IMR-90 (cell line): ENCODE data around the gene ERP44. TPM values are rescaled to one million over a fixed set of nuclear protein-coding genes. Genes with fewer than 3 reads are reported as not detected.

ENCODE experiments used
- ATAC-seq: fragments of 200-7000 bp; cut with Tn5 transposase; 2 replicates; pipeline ENCODE4 v1.9.1; 2020; ENCODE audit warnings: low read depth, mild to moderate bottlenecking, moderate library complexity
- BruUV-seq: library from RNA; stranded (reverse); fragments of 400-500 nt; replicated peaks from 2 replicates; lab custom pipeline; 2021; lab: Mats Ljungman, UMichigan
- CTCF ChIA-PET: fragments of 300-600 bp; formaldehyde crosslinking; extraction: SDS; loops from one replicate; lab custom pipeline; 2021; ENCODE audit warnings: antibody characterized with exemption; lab: Yijun Ruan, JAX
- POLR2A ChIA-PET: fragments of 300-600 bp; sonication (Branson Sonifier 250); formaldehyde crosslinking; loops from one replicate; lab custom pipeline; 2022; ENCODE audit warnings: antibody characterized with exemption; ENCODE audit not compliant: unreplicated experiment; lab: Charles Lee
- DNase-seq: peaks from one replicate; pipeline ENCODE4 v3.0.0; 2013
- H2AFZ ChIP-seq: replicated peaks from 2 replicates; pipeline ENCODE3; 2013; ENCODE audit warnings: low read length, mild to moderate bottlenecking; ENCODE audit not compliant: poor library complexity
- H2AK5ac ChIP-seq: 2 replicates; pipeline ENCODE4 v1.6.1; 2013; ENCODE audit warnings: low read depth, low read length, inconsistent platforms
- H2AK9ac ChIP-seq: replicated peaks from 2 replicates; pipeline ENCODE3; 2013; ENCODE audit warnings: mild to moderate bottlenecking, low read depth, low read length, moderate library complexity; ENCODE audit not compliant: poor library complexity
- H2BK120ac ChIP-seq: 2 replicates; pipeline ENCODE4 v1.6.1; 2013; ENCODE audit warnings: low read depth, low read length, inconsistent platforms
- H2BK15ac ChIP-seq: 3 replicates; pipeline ENCODE4 v1.6.1; 2013; ENCODE audit warnings: low read depth, low read length, inconsistent platforms
- H2BK20ac ChIP-seq: 2 replicates; pipeline ENCODE4 v1.6.1; 2013; ENCODE audit warnings: low read depth, mild to moderate bottlenecking, inconsistent platforms, low read length, moderate library complexity
- H2BK5ac ChIP-seq: 2 replicates; pipeline ENCODE4 v1.6.1; 2013; ENCODE audit warnings: mild to moderate bottlenecking, low read depth, low read length, inconsistent platforms; ENCODE audit not compliant: poor library complexity, severe bottlenecking
- H3K14ac ChIP-seq: replicated peaks from 2 replicates; pipeline ENCODE4 v1.6.1; 2013; ENCODE audit warnings: low read depth, low read length, inconsistent platforms
- H3K18ac ChIP-seq: 2 replicates; pipeline ENCODE4 v1.6.1; 2013; ENCODE audit warnings: low read depth, low read length, control low read depth
- H3K23ac ChIP-seq: 2 replicates; pipeline ENCODE4 v1.6.1; 2013; ENCODE audit warnings: low read depth, low read length, inconsistent platforms
- H3K27ac ChIP-seq: 2 replicates; pipeline ENCODE4 v1.5.1; 2013; ENCODE audit warnings: mild to moderate bottlenecking, control low read depth, low read length; ENCODE audit not compliant: insufficient read depth
- H3K27me3 ChIP-seq: 2 replicates; pipeline ENCODE4 v1.6.1; 2013; ENCODE audit warnings: low read length; ENCODE audit not compliant: control insufficient read depth, insufficient read depth
- H3K36me3 ChIP-seq: 2 replicates; pipeline ENCODE4 v1.6.1; 2013; ENCODE audit warnings: low read length, mixed read lengths; ENCODE audit not compliant: control insufficient read depth, insufficient read depth
- H3K4ac ChIP-seq: 2 replicates; pipeline ENCODE4 v1.6.1; 2013; ENCODE audit warnings: low read depth, low read length, inconsistent platforms
- H3K4me1 ChIP-seq: 2 replicates; pipeline ENCODE4 v1.6.1; 2013; ENCODE audit warnings: low read length, mixed read lengths; ENCODE audit not compliant: control insufficient read depth, insufficient read depth
- H3K4me2 ChIP-seq: 2 replicates; pipeline ENCODE4 v1.6.1; 2013; ENCODE audit warnings: low read depth, mild to moderate bottlenecking, control low read depth, low read length, moderate library complexity
- H3K4me3 ChIP-seq: 2 replicates; pipeline ENCODE4 v1.5.1; 2013; ENCODE audit warnings: low read depth, mild to moderate bottlenecking, control low read depth, low read length, moderate library complexity; ENCODE audit not compliant: insufficient read depth
- H3K56ac ChIP-seq: 2 replicates; pipeline ENCODE4 v1.6.1; 2013; ENCODE audit warnings: low read length, inconsistent platforms; ENCODE audit not compliant: insufficient read depth; ENCODE audit errors: extremely low read depth
- H3K79me1 ChIP-seq, 2 experiments: 2 replicates each; pipeline ENCODE4 v1.6.1; 2013; ENCODE audit warnings: low read length in 2 of 2, inconsistent platforms in 1 of 2, low read depth in 1 of 2
- H3K9ac ChIP-seq: 2 replicates; pipeline ENCODE4 v1.6.1; 2013; ENCODE audit warnings: low read depth, low read length, control low read depth
- H3K9me1 ChIP-seq: 2 replicates; pipeline ENCODE4 v1.6.1; 2013; ENCODE audit warnings: low read length, inconsistent platforms; ENCODE audit not compliant: insufficient read depth
- H3K9me3 ChIP-seq: 2 replicates; pipeline ENCODE4 v1.6.1; 2013; ENCODE audit warnings: low read length; ENCODE audit not compliant: control insufficient read depth, insufficient read depth
- H4K20me1 ChIP-seq: 2 replicates; pipeline ENCODE4 v1.6.1; 2013; ENCODE audit warnings: low read length, inconsistent platforms; ENCODE audit not compliant: insufficient read depth
- H4K5ac ChIP-seq: 2 replicates; pipeline ENCODE4 v1.6.1; 2013; ENCODE audit warnings: mild to moderate bottlenecking, low read depth, low read length, control low read depth
- H4K8ac ChIP-seq, 2 experiments: 2 replicates each; pipeline ENCODE4 v1.6.1; 2013; ENCODE audit warnings: low read depth in 2 of 2, low read length in 2 of 2, control low read depth in 1 of 2, inconsistent platforms in 1 of 2
- H4K91ac ChIP-seq: 2 replicates; pipeline ENCODE4 v1.6.1; 2013; ENCODE audit warnings: low read depth, low read length, inconsistent platforms; ENCODE audit not compliant: insufficient read depth
- BHLHE40 ChIP-seq: fragments of 150-350 bp; IDR thresholded peaks from 2 replicates; pipeline ENCODE4 v1.6.1; 2016; ENCODE audit warnings: mild to moderate bottlenecking, low read depth, low read length
- FOS ChIP-seq: fragments of 150-350 bp; IDR thresholded peaks from 2 replicates; pipeline ENCODE4 v1.6.1; 2016; ENCODE audit warnings: low read depth, low read length
- MAZ ChIP-seq: IDR thresholded peaks from 2 replicates; pipeline ENCODE4 v1.6.1; 2012; ENCODE audit warnings: low read depth, mild to moderate bottlenecking, low read length, improper control_type of control experiment, moderate library complexity, borderline replicate concordance
- POLR2A ChIP-seq: IDR thresholded peaks from 2 replicates; pipeline ENCODE4 v1.6.1; 2012; ENCODE audit warnings: mild to moderate bottlenecking, low read depth, low read length
- RAD21 ChIP-seq: IDR thresholded peaks from 2 replicates; pipeline ENCODE4 v1.6.1; 2012; ENCODE audit warnings: low read length, improper control_type of control experiment
- RFX5 ChIP-seq: IDR thresholded peaks from 2 replicates; pipeline ENCODE4 v1.8.0; 2012; ENCODE audit warnings: low read depth, mild to moderate bottlenecking, low read length, moderate library complexity
- SMC3 ChIP-seq: fragments of 150-350 bp; IDR thresholded peaks from 2 replicates; pipeline ENCODE4 v1.6.1; 2016; ENCODE audit warnings: low read depth, mild to moderate bottlenecking, antibody characterized with exemption, low read length, moderate library complexity
- WGBS, 2 experiments: methylation state at CpG; one replicate each; pipeline versions ENCODE4 v1.1.5 to v1.1.7; 2013; ENCODE audit warnings: missing lambda C conversion rate in 2 of 2; ENCODE audit not compliant: insufficient read length in 1 of 2; ENCODE audit errors: extremely low coverage in 2 of 2; 5-methylcytosine and 5-hydroxymethylcytosine counted together
- dilution Hi-C: fragments of 300-500 bp; cut with HindIII; formaldehyde crosslinking; loops from one replicate; pipeline ENCODE4 v1.14.3; 2018; ENCODE audit warnings: low sequenced_read_pairs; ENCODE audit not compliant: unreplicated experiment
- in situ Hi-C: fragments of 300-500 bp; cut with MboI; formaldehyde crosslinking; loops from 3 replicates; pipeline ENCODE4 v1.14.3; 2019; ENCODE audit warnings: low sequenced_read_pairs, inconsistent platforms, mixed read lengths
- intact Hi-C: fragments of 100-400 bp; cut with micrococcal nuclease; formaldehyde crosslinking; loops from 2 replicates; pipeline ENCODE4 v1.10.0; 2022
- polyA plus RNA-seq, 3 experiments: library from polyadenylated mRNA; depleted of rRNA; stranded (reverse); fragments of >200 nt; gene quantifications; 2 replicates each; pipeline ENCODE4 v1.2.3, GENCODE V29; 2012; ENCODE audit warnings: low replicate concordance in 1 of 3
- total RNA-seq: library from RNA; depleted of rRNA; stranded (reverse); fragments of >200 nt; gene quantifications from 2 replicates; pipeline ENCODE4 v1.2.3, GENCODE V29; 2012
- TF ChIP-seq, protein P1 (sequence below): conservative IDR thresholded peaks from 2 replicates; pipeline ENCODE4 v1.5.1; 2012; ENCODE audit warnings: mild to moderate bottlenecking, low read depth, low read length, improper control_type of control experiment
- TF ChIP-seq, protein P2 (sequence below): fragments of 150-350 bp; IDR thresholded peaks from 2 replicates; pipeline ENCODE4 v1.6.1; 2017; ENCODE audit warnings: mild to moderate bottlenecking, antibody characterized with exemption, low read length, low read depth
- TF ChIP-seq, protein P3 (sequence below): fragments of 150-350 bp; IDR thresholded peaks from 2 replicates; pipeline ENCODE4 v1.6.1; 2016; ENCODE audit warnings: low read depth, mild to moderate bottlenecking, low read length, moderate library complexity, borderline replicate concordance

ERP44 gene
- total and polyA plus RNA-seq, 2 of the 4 experiments (the other 2 are of a cell fraction), result 9.1 to 13.5 TPM

DNA sequence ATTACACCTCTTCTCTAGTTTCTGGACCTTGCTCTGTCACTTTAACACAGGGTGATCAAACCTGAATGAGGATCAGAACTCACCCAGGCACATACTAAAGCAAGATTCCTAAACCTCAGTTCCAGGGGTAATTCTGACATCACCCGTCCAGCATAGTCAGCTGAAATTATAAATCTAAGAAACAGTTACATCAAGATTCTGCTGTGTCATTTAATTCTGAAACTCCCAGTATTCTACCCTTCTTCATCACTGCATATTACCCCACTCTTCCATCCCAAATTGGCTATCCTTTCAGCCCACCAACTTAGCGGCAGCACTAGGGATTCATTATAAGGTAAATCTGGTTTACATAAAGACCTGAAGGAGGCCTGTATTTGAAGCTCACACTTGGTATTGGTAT, 128.3 kb downstream of the ERP44 start:
- Histone ChIP-seq H3K4me3 (no peak overlapping the region), H3K79me1 (no peaks in the 10 kb centered on the region), H3K4me2 (no peak overlapping the region), H2BK5ac (no peak overlapping the region), H3K9ac (no peak overlapping the region), H4K5ac (no peak overlapping the region), H3K14ac (no peak overlapping the region), H3K36me3 (peaks cover 7% of the 10 kb centered on the region), H3K27ac (no peak overlapping the region), H3K23ac (no peak overlapping the region), H2AK9ac (no peak overlapping the region), H2BK120ac (no peak overlapping the region), H2BK20ac (no peak overlapping the region), H4K20me1 (no peaks in the 10 kb centered on the region), H3K4me1 (no peaks in the 10 kb centered on the region), H3K9me3 (no peaks in the 10 kb centered on the region), H3K18ac (no peak overlapping the region), H2BK15ac (no peak overlapping the region), H4K8ac (no peak overlapping the region), H3K27me3 (no peaks in the 10 kb centered on the region), H2AK5ac (no peak overlapping the region), H2AFZ (no peak overlapping the region), H3K56ac (no peak overlapping the region), H3K4ac (no peak overlapping the region), H4K91ac (no peak overlapping the region), H3K9me1 (peaks cover 3% of the 10 kb centered on the region; the same call in 1 of the 2 replicates)
- no TSS peak for BruUV-seq
- CTCF ChIA-PET, result no interaction called here
- no peak for DNase-seq
- WGBS, 2 experiments, result no CpG with 5 or more reads among the region's 2 CpGs
- ATAC-seq, result no peak
- in situ Hi-C loops, result no loop called here
- intact Hi-C loops, result no loop called here
- dilution Hi-C loops, result no loop called here
- TF ChIP-seq BHLHE40 (no peak), POLR2A (no peak), RAD21 (no peak), FOS (no peak), SMC3 (no peak), RFX5 (no peak), MAZ (no peak)
- TF ChIP-seq, protein P1, sequence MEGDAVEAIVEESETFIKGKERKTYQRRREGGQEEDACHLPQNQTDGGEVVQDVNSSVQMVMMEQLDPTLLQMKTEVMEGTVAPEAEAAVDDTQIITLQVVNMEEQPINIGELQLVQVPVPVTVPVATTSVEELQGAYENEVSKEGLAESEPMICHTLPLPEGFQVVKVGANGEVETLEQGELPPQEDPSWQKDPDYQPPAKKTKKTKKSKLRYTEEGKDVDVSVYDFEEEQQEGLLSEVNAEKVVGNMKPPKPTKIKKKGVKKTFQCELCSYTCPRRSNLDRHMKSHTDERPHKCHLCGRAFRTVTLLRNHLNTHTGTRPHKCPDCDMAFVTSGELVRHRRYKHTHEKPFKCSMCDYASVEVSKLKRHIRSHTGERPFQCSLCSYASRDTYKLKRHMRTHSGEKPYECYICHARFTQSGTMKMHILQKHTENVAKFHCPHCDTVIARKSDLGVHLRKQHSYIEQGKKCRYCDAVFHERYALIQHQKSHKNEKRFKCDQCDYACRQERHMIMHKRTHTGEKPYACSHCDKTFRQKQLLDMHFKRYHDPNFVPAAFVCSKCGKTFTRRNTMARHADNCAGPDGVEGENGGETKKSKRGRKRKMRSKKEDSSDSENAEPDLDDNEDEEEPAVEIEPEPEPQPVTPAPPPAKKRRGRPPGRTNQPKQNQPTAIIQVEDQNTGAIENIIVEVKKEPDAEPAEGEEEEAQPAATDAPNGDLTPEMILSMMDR, result no peak
- TF ChIP-seq, protein P2, sequence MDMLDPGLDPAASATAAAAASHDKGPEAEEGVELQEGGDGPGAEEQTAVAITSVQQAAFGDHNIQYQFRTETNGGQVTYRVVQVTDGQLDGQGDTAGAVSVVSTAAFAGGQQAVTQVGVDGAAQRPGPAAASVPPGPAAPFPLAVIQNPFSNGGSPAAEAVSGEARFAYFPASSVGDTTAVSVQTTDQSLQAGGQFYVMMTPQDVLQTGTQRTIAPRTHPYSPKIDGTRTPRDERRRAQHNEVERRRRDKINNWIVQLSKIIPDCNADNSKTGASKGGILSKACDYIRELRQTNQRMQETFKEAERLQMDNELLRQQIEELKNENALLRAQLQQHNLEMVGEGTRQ, result no peak
- TF ChIP-seq, protein P3, sequence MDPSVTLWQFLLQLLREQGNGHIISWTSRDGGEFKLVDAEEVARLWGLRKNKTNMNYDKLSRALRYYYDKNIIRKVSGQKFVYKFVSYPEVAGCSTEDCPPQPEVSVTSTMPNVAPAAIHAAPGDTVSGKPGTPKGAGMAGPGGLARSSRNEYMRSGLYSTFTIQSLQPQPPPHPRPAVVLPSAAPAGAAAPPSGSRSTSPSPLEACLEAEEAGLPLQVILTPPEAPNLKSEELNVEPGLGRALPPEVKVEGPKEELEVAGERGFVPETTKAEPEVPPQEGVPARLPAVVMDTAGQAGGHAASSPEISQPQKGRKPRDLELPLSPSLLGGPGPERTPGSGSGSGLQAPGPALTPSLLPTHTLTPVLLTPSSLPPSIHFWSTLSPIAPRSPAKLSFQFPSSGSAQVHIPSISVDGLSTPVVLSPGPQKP, result no peak
- POLR2A ChIA-PET, result interaction anchor here (0.6 kb wide), 1 partner anchor 9 kb away, joined by 4 read pairs; no protein-coding TSS in a partner anchor
